GM18951 (cell line): Measurements from ENCODE around the gene TOR4A.

Experiments
- POLR2A ChIP-seq: IDR thresholded peaks from 4 replicates; pipeline ENCODE4 v1.6.1; 2011; ENCODE audit warnings: mild to moderate bottlenecking; ENCODE audit not compliant: insufficient read length, insufficient read depth; ENCODE audit errors: extremely low read depth
- in situ Hi-C: fragments of 300-500 bp; cut with MboI; formaldehyde crosslinking; loops from one replicate; pipeline ENCODE4 v1.12.0; 2022; ENCODE audit warnings: low sequenced_read_pairs, mixed read lengths, inconsistent platforms; ENCODE audit not compliant: unreplicated experiment

Gene TOR4A

GRCh38 chr9:137294091-137294680, 16.7 kb downstream of the TOR4A start:
- TF ChIP-seq POLR2A = no peak
- in situ Hi-C loops = loop anchor here (10.0 kb wide), 2 partner anchors 111 to 231 kb away; no protein-coding TSS in a partner anchor

- in situ Hi-C loops = loop anchor here (10.0 kb wide), 2 partner anchors 110 to 230 kb away; no protein-coding TSS in a partner anchor
- no peak for TF ChIP-seq POLR2A
Observed at GRCh38 chr9:137294681-137295237, 17.2 kb downstream of the TOR4A start.

- in situ Hi-C loops = loop anchor here (10.0 kb wide), 2 partner anchors 109 to 229 kb away; no protein-coding TSS in a partner anchor
- TF ChIP-seq POLR2A = no peak
Observed at GRCh38 chr9:137295238-137295811, 17.8 kb downstream of the TOR4A start.

- TF ChIP-seq POLR2A = no peak
- in situ Hi-C loops = loop anchor here (10.0 kb wide), 2 partner anchors 109 to 229 kb away; no protein-coding TSS in a partner anchor
Observed at GRCh38 chr9:137295849-137296669, 18.5 kb downstream of the TOR4A start.

- no peak for TF ChIP-seq POLR2A
- in situ Hi-C loops = loop anchor here (10.0 kb wide), 2 partner anchors 108 to 228 kb away; no protein-coding TSS in a partner anchor
Observed at GRCh38 chr9:137296670-137297664, 19.4 kb downstream of the TOR4A start.

GRCh38 chr9:137297966-137298365, 20.4 kb downstream of the TOR4A start:
- TF ChIP-seq POLR2A = no peak
- in situ Hi-C loops = loop anchor here (10.0 kb wide), 2 partner anchors 107 to 227 kb away; no protein-coding TSS in a partner anchor

- no peak for TF ChIP-seq POLR2A
- in situ Hi-C loops = loop anchor here (10.0 kb wide), 2 partner anchors 106 to 226 kb away; no protein-coding TSS in a partner anchor
Observed at GRCh38 chr9:137298401-137299202, 21.1 kb downstream of the TOR4A start.

GRCh38 chr9:137299203-137299565, 21.7 kb downstream of the TOR4A start:
- in situ Hi-C loops = loop anchor here (10.0 kb wide), 2 partner anchors 106 to 226 kb away; no protein-coding TSS in a partner anchor
- TF ChIP-seq POLR2A = no peak

- in situ Hi-C loops = loop anchor here (10.0 kb wide), 2 partner anchors 105 to 225 kb away; no protein-coding TSS in a partner anchor
- no peak for TF ChIP-seq POLR2A
Observed at GRCh38 chr9:137299938-137300337, 22.4 kb downstream of the TOR4A start.

- TF ChIP-seq POLR2A = no peak
- in situ Hi-C loops = no loop called here
Observed at GRCh38 chr9:137300567-137301080, 23.1 kb downstream of the TOR4A start.

GRCh38 chr9:137301081-137301947, 23.8 kb downstream of the TOR4A start:
- no peak for TF ChIP-seq POLR2A
- in situ Hi-C loops = no loop called here
